GM23248 (cell line): ENCODE measurements around the gene ZCCHC4. TPM values are rescaled to one million over a fixed set of nuclear protein-coding genes. Genes with fewer than 3 reads are reported as not detected.

Experiments used
- DNase-seq: peaks from one replicate; pipeline ENCODE4 v3.0.0-alpha.2; 2015
- H2AFZ ChIP-seq: fragments of 200-600 bp; sonication (generic); 2 replicates; pipeline ENCODE4 v1.6.1; 2016; ENCODE audit warnings: antibody characterized with exemption
- H3F3A ChIP-seq: fragments of 200-600 bp; sonication (generic); 2 replicates; pipeline ENCODE4 v1.6.1; 2016; ENCODE audit warnings: mild to moderate bottlenecking, antibody characterized with exemption, mixed run types; ENCODE audit not compliant: insufficient read depth
- H3K27ac ChIP-seq: fragments of 200-600 bp; sonication (generic); 2 replicates; pipeline ENCODE4 v1.5.1; 2016; ENCODE audit warnings: mild to moderate bottlenecking
- H3K27me3 ChIP-seq: fragments of 200-600 bp; sonication (generic); replicated peaks from 2 replicates; pipeline ENCODE4 v1.6.1; 2016; ENCODE audit warnings: mild to moderate bottlenecking; ENCODE audit not compliant: insufficient read depth
- H3K36me3 ChIP-seq: fragments of 200-600 bp; sonication (generic); 2 replicates; pipeline ENCODE4 v1.6.1; 2016; ENCODE audit warnings: low read depth, mild to moderate bottlenecking
- H3K4me1 ChIP-seq: fragments of 200-600 bp; sonication (generic); 2 replicates; pipeline ENCODE4 v1.6.1; 2016; ENCODE audit warnings: mild to moderate bottlenecking; ENCODE audit not compliant: insufficient read depth
- H3K4me2 ChIP-seq: fragments of 200-600 bp; sonication (generic); one replicate; pipeline ENCODE4 v1.6.1; 2016; ENCODE audit warnings: mild to moderate bottlenecking; ENCODE audit not compliant: unreplicated experiment
- H3K4me3 ChIP-seq: fragments of 200-600 bp; sonication (generic); 2 replicates; pipeline ENCODE4 v1.5.1; 2016; ENCODE audit warnings: mild to moderate bottlenecking
- H3K79me2 ChIP-seq: fragments of 200-600 bp; sonication (generic); 2 replicates; pipeline ENCODE4 v1.6.1; 2016; ENCODE audit warnings: mild to moderate bottlenecking; ENCODE audit not compliant: insufficient read depth
- H3K9ac ChIP-seq: fragments of 200-600 bp; sonication (generic); 2 replicates; pipeline ENCODE4 v1.6.1; 2016; ENCODE audit warnings: mild to moderate bottlenecking
- H3K9me2 ChIP-seq: fragments of 200-600 bp; sonication (generic); 2 replicates; pipeline ENCODE4 v1.6.1; 2016; ENCODE audit warnings: mixed run types, mild to moderate bottlenecking, moderate library complexity; ENCODE audit not compliant: insufficient read depth
- H3K9me3 ChIP-seq: fragments of 200-600 bp; sonication (generic); one replicate; pipeline ENCODE4 v1.6.1; 2017; ENCODE audit warnings: low read depth
- H4K20me1 ChIP-seq: fragments of 200-600 bp; sonication (generic); 2 replicates; pipeline ENCODE4 v1.6.0; 2016; ENCODE audit not compliant: insufficient read depth
- EZH2 ChIP-seq: fragments of 200-600 bp; sonication (generic); IDR thresholded peaks from 2 replicates; pipeline ENCODE4 v1.6.1; 2018; ENCODE audit warnings: antibody characterized with exemption, mild to moderate bottlenecking; ENCODE audit not compliant: insufficient read depth, poor library complexity, severe bottlenecking
- EZH2phosphoT487 ChIP-seq: fragments of 200-600 bp; sonication (generic); IDR thresholded peaks from 2 replicates; pipeline ENCODE4 v1.6.1; 2018; ENCODE audit warnings: antibody characterized with exemption, moderate library complexity, mild to moderate bottlenecking, low read depth; ENCODE audit not compliant: insufficient read depth
- WGBS, 2 experiments: methylation state at CpG; one replicate each; pipeline ENCODE4 v1.1.6; 2015 to 2017; ENCODE audit warnings: low lambda C conversion rate in 2 of 2, low coverage in 1 of 2; ENCODE audit errors: missing lambda C conversion rate in 2 of 2; 5-methylcytosine and 5-hydroxymethylcytosine counted together
- in situ Hi-C: fragments of 300-500 bp; cut with MboI; formaldehyde crosslinking; loops from 2 replicates; pipeline ENCODE4 v1.15.0; 2020
- polyA plus RNA-seq: library from polyadenylated mRNA; unstranded; fragments of >200 nt; fragmentation: Nextera tagmentation; extraction: Ambion mirVana; gene quantifications from 2 replicates; pipeline ENCODE4 v1.2.1, GENCODE V29; 2016
- total RNA-seq: library from RNA; depleted of rRNA; stranded (reverse); fragments of >200 nt; shearing (Covaris generic); gene quantifications from 2 replicates; pipeline ENCODE4 v1.2.3, GENCODE V29; 2014

Gene ZCCHC4
- total and polyA plus RNA-seq, 2 experiments from 2014 or later = 9.5 to 13.2 TPM

- DNase-seq = no peak
- TF ChIP-seq EZH2phosphoT487 = no peak
- no peak for TF ChIP-seq EZH2
- in situ Hi-C loops = no loop called here
These were observed 86.9 kb downstream of the ZCCHC4 start for GRCh38 chr4:25399510-25399909.

DNA sequence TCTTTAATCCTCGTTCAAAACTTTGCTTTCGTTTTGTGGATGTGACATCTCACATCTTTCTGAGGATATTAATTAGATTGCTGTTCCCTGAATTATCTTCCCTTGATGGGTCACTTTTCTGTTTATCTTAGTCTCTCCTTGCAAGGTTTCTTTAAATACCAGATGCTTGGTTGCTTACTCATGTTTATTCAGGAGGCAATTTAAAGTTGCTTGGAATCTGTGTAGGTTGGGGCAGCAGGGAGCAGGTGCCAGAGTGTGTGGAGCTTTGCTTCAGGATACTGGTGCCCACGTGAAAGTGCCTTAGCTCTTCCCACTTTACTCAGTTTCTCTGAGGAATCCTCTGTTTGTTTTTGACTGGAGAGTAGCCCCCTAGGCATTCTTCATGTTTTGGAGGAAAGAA is 88.5 kb downstream of the ZCCHC4 start:
- Histone ChIP-seq H3K9me3 (no peaks in the 10 kb centered on the region), H3K9ac (no peak overlapping the region), H3F3A (peaks cover 6% of the 10 kb centered on the region), H3K27me3 (no peaks in the 10 kb centered on the region), H3K4me1 (peaks cover 29% of the 10 kb centered on the region), H3K36me3 (peaks cover 40% of the 10 kb centered on the region), H3K4me3 (no peak overlapping the region), H3K79me2 (no peaks in the 10 kb centered on the region), H3K9me2 (no peaks in the 10 kb centered on the region), H2AFZ (no peak overlapping the region), H4K20me1 (no peaks in the 10 kb centered on the region), H3K27ac (no peak overlapping the region), H3K4me2 (peak overlapping the region; percentile 44)
- no peak for TF ChIP-seq EZH2
- TF ChIP-seq EZH2phosphoT487 = no peak
- 52 to 56% methylated on average over 3 of the region's 3 CpGs for WGBS, 2 experiments
- in situ Hi-C loops = no loop called here
- DNase-seq = peak; percentile 35

More at GRCh38 chr4:25399510-25399909, 86.9 kb downstream of the ZCCHC4 start:
- Histone ChIP-seq H3F3A (peaks cover 6% of the 10 kb centered on the region), H3K36me3 (peaks cover 46% of the 10 kb centered on the region), H3K9me2 (no peaks in the 10 kb centered on the region), H3K9ac (no peak overlapping the region), H3K9me3 (no peaks in the 10 kb centered on the region), H3K79me2 (no peaks in the 10 kb centered on the region), H2AFZ (no peak overlapping the region), H3K4me3 (no peak overlapping the region), H3K27ac (no peak overlapping the region), H3K27me3 (no peaks in the 10 kb centered on the region), H4K20me1 (no peaks in the 10 kb centered on the region), H3K4me1 (peaks cover 26% of the 10 kb centered on the region), H3K4me2 (no peak overlapping the region)
- WGBS, 2 experiments = 81 to 84% methylated on average over 4 of the region's 4 CpGs

DNA sequence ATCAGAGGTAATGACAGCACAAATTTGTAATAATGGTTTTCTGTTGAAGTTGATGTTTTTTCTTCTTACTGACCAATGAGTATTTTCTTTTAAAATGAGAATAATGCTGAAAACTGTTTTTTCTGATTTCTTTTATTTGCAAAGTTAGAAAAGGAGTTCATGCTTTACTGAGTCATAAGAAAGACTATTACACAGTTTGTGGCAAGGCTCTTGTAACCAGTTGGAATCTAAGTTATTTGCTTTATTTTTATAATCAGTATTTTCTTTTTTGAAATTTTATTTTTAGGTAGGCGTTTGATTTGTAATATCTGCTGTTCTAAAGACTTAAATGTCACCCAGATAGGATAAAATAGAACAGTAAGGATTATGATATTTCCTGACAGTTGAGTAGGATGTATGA is 89.9 kb downstream of the ZCCHC4 start:
- Histone ChIP-seq H3K4me3 (no peak overlapping the region), H3K4me1 (peaks cover 32% of the 10 kb centered on the region), H3F3A (peaks cover 6% of the 10 kb centered on the region), H3K27ac (peak overlapping the region; percentile 40), H3K9me2 (no peaks in the 10 kb centered on the region), H3K79me2 (no peaks in the 10 kb centered on the region), H3K4me2 (peak overlapping the region; percentile 63), H2AFZ (no peak overlapping the region), H3K9ac (0 out of 2 replicates have a peak overlapping the region, but pooled peaks have one; percentile 19), H4K20me1 (no peaks in the 10 kb centered on the region), H3K36me3 (peaks cover 37% of the 10 kb centered on the region), H3K9me3 (no peaks in the 10 kb centered on the region), H3K27me3 (no peaks in the 10 kb centered on the region)
- TF ChIP-seq EZH2 = no peak
- TF ChIP-seq EZH2phosphoT487 = no peak
- in situ Hi-C loops = no loop called here
- 63 to 68% methylated on average over 1 of the region's 1 CpG for WGBS, 2 experiments
- DNase-seq = peak; percentile 71

GRCh38 chr4:25403699-25404098 is 91.1 kb downstream of the ZCCHC4 start:
- Histone ChIP-seq H3K9me3 (no peaks in the 10 kb centered on the region), H4K20me1 (no peaks in the 10 kb centered on the region), H3K9me2 (no peaks in the 10 kb centered on the region), H2AFZ (no peak overlapping the region), H3K27me3 (no peaks in the 10 kb centered on the region), H3K4me3 (no peak overlapping the region), H3K4me2 (no peak overlapping the region), H3F3A (peaks cover 6% of the 10 kb centered on the region), H3K79me2 (no peaks in the 10 kb centered on the region), H3K27ac (no peak overlapping the region), H3K36me3 (peaks cover 41% of the 10 kb centered on the region), H3K4me1 (peaks cover 32% of the 10 kb centered on the region), H3K9ac (no peak overlapping the region)
- TF ChIP-seq EZH2 (no peak), EZH2phosphoT487 (no peak)
- in situ Hi-C loops = no loop called here
- DNase-seq = no peak

GRCh38 chr4:25405453-25405852 is 92.9 kb downstream of the ZCCHC4 start:
- no peaks in the 10 kb centered on the region for H3K27me3 ChIP-seq
- no peak overlapping the region for H3K27ac ChIP-seq
- H2AFZ ChIP-seq = no peak overlapping the region
- H3K4me2 ChIP-seq = no peak overlapping the region
- in situ Hi-C loops = no loop called here
- H3F3A ChIP-seq = peaks cover 6% of the 10 kb centered on the region; the same call in 1 of the 2 replicates
- H3K4me1 ChIP-seq = peaks cover 31% of the 10 kb centered on the region
- no peak for DNase-seq
- H3K4me3 ChIP-seq = no peak overlapping the region
- TF ChIP-seq EZH2phosphoT487 (no peak), EZH2 (no peak)
- no peaks in the 10 kb centered on the region for H3K79me2 ChIP-seq
- H3K9me2 ChIP-seq = no peaks in the 10 kb centered on the region
- no peaks in the 10 kb centered on the region for H3K9me3 ChIP-seq
- no peaks in the 10 kb centered on the region for H4K20me1 ChIP-seq
- H3K9ac ChIP-seq = no peak overlapping the region
- 95 to 96% methylated on average over 2 of the region's 2 CpGs for WGBS, 2 experiments
- H3K36me3 ChIP-seq = peaks cover 48% of the 10 kb centered on the region
